K562 (cell line): Measurements from ENCODE around the gene CREB3L2. TPM values are rescaled to one million over a fixed set of nuclear protein-coding genes. Genes with fewer than 3 reads are reported as not detected.

ENCODE experiments used
- CHD7 ChIP-seq: fragments of 200-600 bp; sonication (generic); IDR thresholded peaks from one replicate; pipeline ENCODE4 v1.6.1; 2012; ENCODE audit warnings: mild to moderate bottlenecking, low read depth, low read length, inconsistent platforms
- HES1 ChIP-seq: fragments of 450-650 bp; IDR thresholded peaks from 2 replicates; pipeline ENCODE4 v1.6.1; 2016; ENCODE audit warnings: low read depth, mild to moderate bottlenecking, moderate library complexity
- KLF13 ChIP-seq: fragments of 450-650 bp; IDR thresholded peaks from 2 replicates; pipeline ENCODE4 v1.6.1; 2016; ENCODE audit warnings: missing genetic modification characterization, low read depth, mild to moderate bottlenecking, missing compliant biosample characterization, moderate library complexity, borderline replicate concordance
- MTA2 ChIP-seq: fragments of 450-650 bp; IDR thresholded peaks from 2 replicates; pipeline ENCODE4 v1.6.1; 2016; ENCODE audit warnings: low read depth
- OTX1 ChIP-seq: fragments of 450-650 bp; formaldehyde crosslinking; IDR thresholded peaks from 2 replicates; pipeline ENCODE4 v1.4.0; 2022; ENCODE audit warnings: mild to moderate bottlenecking
- RERE ChIP-seq: sonication (generic); formaldehyde crosslinking; IDR thresholded peaks from 2 replicates; pipeline ENCODE4 v1.8.0; 2023; ENCODE audit warnings: missing genetic modification reagents, mild to moderate bottlenecking, borderline replicate concordance
- SUPT5H ChIP-seq: fragments of 450-650 bp; IDR thresholded peaks from 2 replicates; pipeline ENCODE4 v1.6.1; 2016
- TBP ChIP-seq: optimal IDR thresholded peaks from 2 replicates; pipeline ENCODE3; 2011; ENCODE audit warnings: low read depth, low read length, improper control_type of control experiment
- TFAP4 ChIP-seq: sonication (generic); formaldehyde crosslinking; IDR thresholded peaks from 2 replicates; pipeline ENCODE4 v1.8.0; 2022; ENCODE audit warnings: missing genetic modification reagents, mild to moderate bottlenecking, moderate library complexity, borderline replicate concordance
- ZNF436 ChIP-seq: fragments of 250-450, 450-650 bp; sonication (Bioruptor Pico); formaldehyde crosslinking; IDR thresholded peaks from 2 replicates; pipeline ENCODE4 v1.7.0; 2020; ENCODE audit warnings: mild to moderate bottlenecking
- polyA plus RNA-seq, 8 experiments: library from polyadenylated mRNA; depleted of rRNA in 4 of 8; stranded (reverse) in 5 of 8; unstranded in 3 of 8; fragments of >200 nt; fragmentation: Nextera tagmentation in 2 of 8; fragmentation: Illumina TruSeq in 1 of 8; extraction: Ambion mirVana in 2 of 8; extraction: Trizol in 1 of 8; gene quantifications; 2 replicates each; pipeline versions ENCODE4 v1.2.1 to v1.2.3, GENCODE V29; 2011 to 2014; ENCODE audit warnings: inconsistent platforms in 1 of 8, missing spikeins in 1 of 8
- total RNA-seq, 7 experiments: library from RNA; depleted of rRNA in 6 of 7; stranded (reverse); fragments of >200 nt in 6 of 7; fragmentation: Illumina TruSeq in 2 of 7; extraction: Trizol in 2 of 7; gene quantifications; 2 replicates each; pipeline versions ENCODE4 v1.2.1 to v1.2.3, GENCODE V29; 2011 to 2021; ENCODE audit warnings: low replicate concordance in 1 of 7

CREB3L2 gene
- total and polyA plus RNA-seq, 9 of the 15 experiments (the other 6 are each of a cell fraction or from before 2014, with no cell fraction given) = 7.1 to 45.6 (median 15.8) TPM

GRCh38 chr7:137828456-137828855 is 173.4 kb downstream of the CREB3L2 start (continued):
- TF ChIP-seq RERE (CRISPR knock-in tag) = no peak
- no peak for TF ChIP-seq KLF13 (tag)
- TF ChIP-seq SUPT5H = no peak
- TF ChIP-seq MTA2 = no peak
- no peak for TF ChIP-seq CHD7
- no peak for TF ChIP-seq TBP
- TF ChIP-seq ZNF436 (CRISPR knock-in tag) = no peak
- TF ChIP-seq TFAP4 (CRISPR knock-in tag) = no peak
- no peak for TF ChIP-seq OTX1 (CRISPR knock-in tag)
- no peak for TF ChIP-seq HES1
